HG03432 (cell line): ENCODE data around the gene DLG2.

Experiments
- ATAC-seq: cut with Tn5 transposase; IDR thresholded peaks from one replicate; pipeline ENCODE4 v1.9.1; 2021; ENCODE audit warnings: mild to moderate bottlenecking, moderate library complexity; ENCODE audit not compliant: unreplicated experiment

DLG2 gene

GRCh38 chr11:83922318-83922717, 1704.8 kb downstream of the DLG2 start:
- ATAC-seq: no peak

GRCh38 chr11:83921447-83922192, 1705.5 kb downstream of the DLG2 start:
- ATAC-seq: no peak

GRCh38 chr11:83918476-83918875, 1708.7 kb downstream of the DLG2 start:
- no peak for ATAC-seq

GRCh38 chr11:83914995-83915394, 1712.1 kb downstream of the DLG2 start:
- ATAC-seq: no peak

GRCh38 chr11:83909579-83910534, 1717.3 kb downstream of the DLG2 start:
- ATAC-seq: no peak

- ATAC-seq: no peak
These were observed 1718.8 kb downstream of the DLG2 start for GRCh38 chr11:83908298-83908856.

- no peak for ATAC-seq
These were observed 1731.6 kb downstream of the DLG2 start for GRCh38 chr11:83895516-83895915.

- no peak for ATAC-seq
These were observed 1745.7 kb downstream of the DLG2 start for GRCh38 chr11:83881428-83881827.

- no peak for ATAC-seq
These were observed 1756.1 kb downstream of the DLG2 start for GRCh38 chr11:83871054-83871453.

- ATAC-seq: no peak
These were observed 1760.5 kb downstream of the DLG2 start for GRCh38 chr11:83866655-83867054.

- ATAC-seq: no peak
These were observed 1761.3 kb downstream of the DLG2 start for GRCh38 chr11:83865636-83866461.

- no peak for ATAC-seq
These were observed 1762.6 kb downstream of the DLG2 start for GRCh38 chr11:83864412-83865057.

GRCh38 chr11:83863272-83863671, 1763.9 kb downstream of the DLG2 start:
- no peak for ATAC-seq

GRCh38 chr11:83862691-83863090, 1764.5 kb downstream of the DLG2 start:
- ATAC-seq: no peak

- no peak for ATAC-seq
These were observed 1765.1 kb downstream of the DLG2 start for GRCh38 chr11:83862033-83862432.

- ATAC-seq: no peak
These were observed 1768.5 kb downstream of the DLG2 start for GRCh38 chr11:83858694-83859093.

- no peak for ATAC-seq
These were observed 1771.9 kb downstream of the DLG2 start for GRCh38 chr11:83855237-83855636.

GRCh38 chr11:83852775-83853442, 1774.2 kb downstream of the DLG2 start:
- ATAC-seq: no peak

GRCh38 chr11:83852012-83852411, 1775.1 kb downstream of the DLG2 start:
- ATAC-seq: no peak
